HG03354 (cell line): Measurements from ENCODE around the gene PIGU.

Source experiments
- ATAC-seq: cut with Tn5 transposase; IDR thresholded peaks from one replicate; pipeline ENCODE4 v1.9.1; 2021; ENCODE audit warnings: mild to moderate bottlenecking; ENCODE audit not compliant: unreplicated experiment, poor library complexity, severe bottlenecking

PIGU gene

DNA sequence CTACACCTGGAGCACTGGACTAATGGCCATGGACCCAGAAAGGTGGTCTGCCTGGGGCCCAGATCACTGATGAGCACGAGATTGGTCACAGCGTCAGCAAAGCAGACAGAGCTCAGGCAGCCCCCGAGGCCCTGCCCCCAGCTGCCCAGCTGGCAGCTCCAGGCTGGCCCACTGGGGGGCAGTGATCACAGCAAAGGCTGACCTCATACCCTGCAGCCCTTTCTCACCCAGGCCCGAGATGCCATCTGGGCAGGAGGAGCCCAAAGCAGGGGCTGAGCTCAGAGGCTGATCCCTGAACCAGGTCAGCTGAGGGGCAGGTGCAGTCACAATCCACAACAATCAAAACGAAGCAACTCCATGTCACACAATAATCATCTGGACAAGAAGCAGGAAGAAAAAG is 114.3 kb downstream of the PIGU start:
- ATAC-seq = no peak

GRCh38 chr20:34561661-34562060 is 115.2 kb downstream of the PIGU start:
- no peak for ATAC-seq

GRCh38 chr20:34560614-34561013 is 116.3 kb downstream of the PIGU start:
- no peak for ATAC-seq

DNA sequence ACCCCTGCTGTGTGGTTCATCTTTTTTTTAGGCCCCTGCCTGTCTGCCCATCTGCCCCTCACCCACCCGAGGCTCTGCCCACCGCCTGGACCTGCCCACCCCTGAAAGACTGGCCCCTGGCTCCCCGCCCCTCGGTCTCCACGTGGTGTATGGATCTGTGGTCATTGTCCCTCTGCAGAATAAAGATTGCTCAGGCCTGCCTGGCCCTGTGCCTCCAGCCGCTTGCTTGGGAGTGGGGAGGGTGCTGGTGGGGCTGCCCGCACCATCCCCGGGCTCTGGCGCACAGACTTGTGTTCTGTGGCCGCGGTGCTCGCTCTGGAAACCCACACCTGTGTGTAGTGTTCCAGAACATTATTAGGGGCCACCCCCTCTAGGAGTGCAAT is 116.8 kb downstream of the PIGU start:
- no peak for ATAC-seq

DNA sequence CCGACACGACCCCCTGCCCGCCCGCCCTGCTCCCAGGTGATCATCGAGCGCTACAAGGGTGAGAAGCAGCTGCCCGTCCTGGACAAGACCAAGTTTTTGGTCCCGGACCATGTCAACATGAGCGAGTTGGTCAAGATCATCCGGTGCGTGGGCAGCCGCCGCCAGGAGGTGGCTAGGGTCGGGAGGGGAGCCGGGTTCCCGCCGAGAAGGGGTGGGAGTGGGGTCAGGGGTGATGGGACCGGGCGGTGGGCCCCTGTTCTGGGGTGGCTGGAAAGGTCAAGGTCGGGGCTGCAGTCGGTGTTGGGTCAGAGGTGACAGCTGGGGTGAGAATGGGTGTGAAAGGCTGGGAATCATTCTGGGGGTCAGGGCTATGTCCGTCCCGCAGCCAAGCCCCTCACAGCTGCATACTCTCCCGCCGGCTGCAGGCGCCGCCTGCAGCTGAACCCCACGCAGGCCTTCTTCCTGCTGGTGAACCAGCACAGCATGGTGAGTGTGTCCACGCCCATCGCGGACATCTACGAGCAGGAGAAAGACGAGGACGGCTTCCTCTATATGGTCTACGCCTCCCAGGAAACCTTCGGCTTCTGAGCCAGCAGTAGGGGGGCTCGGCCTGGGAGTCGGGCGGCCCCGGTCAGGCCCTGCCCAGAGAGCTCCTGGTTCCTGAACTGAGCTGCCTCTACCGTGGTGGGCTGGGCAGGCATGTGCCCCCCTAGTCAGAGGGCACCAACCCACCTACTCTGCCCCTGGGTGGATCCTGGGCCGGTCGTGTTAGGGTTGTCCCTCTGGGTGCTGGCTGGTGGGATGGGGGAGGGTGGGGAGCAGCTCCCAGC is 117.4 kb downstream of the PIGU start:
- ATAC-seq = no peak

- peak; percentile 58 for ATAC-seq
Measured at GRCh38 chr20:34558320-34559218, 118.3 kb downstream of the PIGU start, which contains the start of gene MAP1LC3A. TSS of gene MAP1LC3A (plus strand) at chr20:34558718. CDS start at chr20:34558869, 151 bp downstream.

- no peak for ATAC-seq
Measured at GRCh38 chr20:34557936-34558319, 119.0 kb downstream of the PIGU start.

GRCh38 chr20:34553366-34553867 is 123.5 kb downstream of the PIGU start:
- ATAC-seq = no peak

DNA sequence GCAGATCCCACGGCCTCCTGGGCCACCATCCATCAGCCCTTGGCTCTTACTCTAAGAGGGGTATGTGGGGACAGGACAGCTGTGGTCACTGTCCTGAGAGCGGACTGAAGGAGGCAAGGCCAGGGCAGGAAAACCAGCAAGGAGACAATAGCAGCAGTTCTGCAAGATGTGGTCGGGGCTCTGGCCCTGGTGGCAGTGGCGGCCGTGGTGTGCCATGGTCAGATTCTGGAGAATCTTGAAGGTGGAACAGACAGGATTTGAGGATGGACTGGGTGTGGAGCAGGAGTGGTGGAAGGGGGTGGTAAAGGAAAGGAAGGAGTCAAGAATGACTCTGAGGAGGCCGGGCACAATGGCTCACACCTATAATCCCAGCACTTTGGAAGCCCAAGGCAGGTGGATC is 124.3 kb downstream of the PIGU start:
- ATAC-seq = no peak

- ATAC-seq = no peak
Measured at GRCh38 chr20:34549929-34550305, 127.0 kb downstream of the PIGU start.

- no peak for ATAC-seq
Measured at GRCh38 chr20:34549291-34549928, 127.5 kb downstream of the PIGU start.

DNA sequence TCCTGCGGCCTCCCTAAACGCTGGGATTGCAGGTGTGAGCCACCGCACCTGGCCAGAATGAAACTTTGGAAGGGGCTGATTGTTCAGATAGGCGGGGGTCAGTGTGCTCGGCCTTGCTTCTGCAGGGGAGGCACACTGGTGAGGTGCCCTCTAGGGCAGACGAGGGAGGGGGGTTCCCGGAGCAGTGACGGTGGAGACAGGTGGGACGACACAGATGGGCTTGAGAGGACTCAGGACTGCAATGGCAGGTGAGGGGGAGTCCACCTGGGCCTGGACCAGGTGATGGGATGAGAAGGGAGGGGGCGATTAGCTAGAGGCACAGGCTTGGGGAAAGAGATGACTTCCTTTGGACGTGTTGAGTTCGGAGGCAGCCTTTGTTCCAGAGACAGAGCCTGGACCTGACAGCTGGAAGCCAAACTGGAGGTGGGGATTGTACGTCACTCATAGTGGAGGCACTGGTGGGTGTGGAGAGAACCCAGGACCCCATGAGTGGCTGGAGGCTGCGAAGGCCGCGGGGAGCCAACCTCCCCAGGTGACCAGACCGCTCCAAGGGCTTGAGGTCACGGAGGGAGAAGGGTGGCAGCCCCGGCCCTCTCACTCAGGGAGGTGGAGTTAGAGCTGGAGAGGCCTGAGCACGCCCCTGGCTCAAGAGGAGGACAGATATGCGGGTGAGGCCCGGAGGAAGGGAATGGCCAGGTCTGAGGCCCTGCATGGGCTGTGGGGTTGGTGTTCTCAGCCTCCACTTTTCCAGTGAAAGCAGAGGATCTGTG is 128.9 kb downstream of the PIGU start:
- no peak for ATAC-seq

GRCh38 chr20:34546751-34547181 is 130.1 kb downstream of the PIGU start:
- no peak for ATAC-seq

GRCh38 chr20:34544109-34544796 is 132.6 kb downstream of the PIGU start:
- ATAC-seq = no peak

- ATAC-seq = no peak
Measured at GRCh38 chr20:34543463-34544056, 133.3 kb downstream of the PIGU start.

DNA sequence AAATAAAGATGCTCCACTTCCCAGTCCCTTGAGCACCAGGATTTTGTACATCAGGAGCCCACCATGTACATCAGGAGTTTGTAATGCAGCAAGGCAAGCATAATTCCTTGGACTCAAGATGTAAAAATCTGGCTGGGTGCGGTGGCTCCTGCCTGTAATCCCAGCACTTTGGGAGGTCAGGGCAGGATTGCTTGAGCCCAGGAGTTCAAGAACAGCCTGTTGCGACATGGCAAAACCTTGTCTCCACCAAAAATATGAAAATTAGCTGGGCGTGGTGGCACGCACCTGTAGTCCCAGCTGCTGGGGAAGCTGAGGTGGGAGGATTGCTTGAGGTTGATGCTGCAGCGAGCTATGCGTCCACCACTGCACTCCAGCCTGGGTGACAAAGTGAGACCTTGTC is 134.5 kb downstream of the PIGU start:
- no peak for ATAC-seq

DNA sequence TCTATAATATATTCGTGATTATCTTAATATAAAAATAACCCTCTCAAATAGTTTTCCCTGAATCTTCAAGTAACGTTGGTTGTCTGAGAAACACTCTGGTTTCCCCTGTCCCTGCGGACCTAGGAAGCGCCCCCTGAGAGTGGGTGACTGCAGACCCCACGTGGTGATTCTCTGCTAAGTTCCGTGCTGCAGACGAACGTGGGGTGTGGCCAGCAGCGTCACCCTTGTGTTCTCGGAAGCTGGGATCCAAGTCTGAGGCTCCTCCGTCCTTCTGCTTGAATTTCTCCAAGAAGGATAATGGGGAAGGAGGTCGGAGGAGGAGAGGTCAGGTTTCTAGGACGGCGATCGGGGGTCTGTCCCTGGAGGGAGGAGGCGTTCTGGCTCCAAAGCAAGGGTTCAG is 135.0 kb downstream of the PIGU start:
- ATAC-seq = no peak

DNA sequence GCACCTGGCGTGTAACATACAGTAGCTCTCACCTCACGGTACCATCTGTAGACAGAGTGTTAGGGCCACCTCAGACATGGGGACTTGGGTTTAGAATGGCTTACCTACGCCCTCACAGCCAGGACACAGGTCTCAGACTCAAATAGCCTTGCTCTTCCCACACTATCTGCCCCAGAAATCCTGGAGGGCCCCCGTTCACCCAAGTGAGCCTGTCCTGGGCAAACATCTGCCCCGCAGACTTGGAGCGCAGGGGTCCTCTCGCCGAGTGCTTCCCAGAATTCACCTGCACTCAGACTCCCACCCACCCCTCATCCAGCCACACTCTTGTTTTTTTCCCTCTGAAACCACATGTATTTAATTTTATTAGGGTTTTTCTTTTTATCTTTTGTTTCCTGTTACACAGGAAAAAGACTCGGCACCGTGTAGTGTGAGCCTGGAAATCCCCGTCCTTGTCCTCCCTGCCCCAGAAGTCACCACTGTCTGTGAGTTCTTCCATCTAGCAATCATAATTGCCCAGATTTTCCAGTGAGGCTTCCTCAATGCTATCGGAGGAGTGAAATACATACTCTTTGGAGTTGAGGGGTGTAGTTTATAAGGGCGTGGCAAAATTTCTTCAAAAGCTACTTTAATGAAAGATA is 135.5 kb downstream of the PIGU start:
- ATAC-seq = no peak
